Common myeloid progenitor, CD34-positive (primary cell): ENCODE measurements around the gene NSUN7.
A peak's percentile ranks its signal among the peaks of the same experiment; 100 is the strongest.

Experiments
- CTCF ChIA-PET: fragments of 350-600 bp; sonication (Branson Sonifier 250); formaldehyde crosslinking; loops from one replicate; lab custom pipeline; 2021; ENCODE audit warnings: antibody characterized with exemption; lab: Charles Lee
- POLR2A ChIA-PET: fragments of 350-600 bp; sonication (Branson Sonifier 250); formaldehyde crosslinking; loops from one replicate; lab custom pipeline; 2021; ENCODE audit warnings: antibody characterized with exemption; lab: Charles Lee
- DNase-seq, 3 donors: peaks; one replicate each; pipeline versions ENCODE4 v3.0.0 to v3.0.0-alpha.2; 2013
- H3K27ac ChIP-seq, 2 experiments: 1 replicate in 1 of 2; 2 replicates in 1 of 2; pipeline ENCODE4 v1.7.0; 2013; ENCODE audit warnings: inconsistent platforms in 2 of 2, low read length in 2 of 2, mild to moderate bottlenecking in 2 of 2, low read depth in 1 of 2, moderate library complexity in 1 of 2; ENCODE audit not compliant: severe bottlenecking in 2 of 2, insufficient read depth in 1 of 2, poor library complexity in 1 of 2
- H3K27me3 ChIP-seq, 5 experiments: replicated peaks in 2 of 5; 1 replicate in 3 of 5; 2 replicates in 2 of 5; pipeline versions ENCODE4 v1.6.1 to v1.7.0; 2013; ENCODE audit warnings: low read length in 4 of 5, mild to moderate bottlenecking in 2 of 5, moderate library complexity in 2 of 5, inconsistent platforms in 1 of 5; ENCODE audit not compliant: insufficient read depth in 5 of 5, control insufficient read depth in 4 of 5
- H3K36me3 ChIP-seq, 4 experiments: 1 replicate in 2 of 4; 2 replicates in 2 of 4; pipeline versions ENCODE4 v1.6.1 to v1.7.0; 2013; ENCODE audit warnings: low read length in 3 of 4, control low read depth in 1 of 4, mild to moderate bottlenecking in 1 of 4; ENCODE audit not compliant: control insufficient read depth in 4 of 4, insufficient read depth in 4 of 4
- H3K4me1 ChIP-seq, 4 experiments: 1 replicate in 3 of 4; 2 replicates in 1 of 4; pipeline versions ENCODE4 v1.6.1 to v1.7.1; 2013; ENCODE audit warnings: low read length in 3 of 4, mild to moderate bottlenecking in 3 of 4, control low read depth in 1 of 4, inconsistent platforms in 1 of 4, moderate library complexity in 1 of 4; ENCODE audit not compliant: control insufficient read depth in 4 of 4, insufficient read depth in 4 of 4; ENCODE audit errors: control extremely low read depth in 1 of 4
- H3K4me3 ChIP-seq, 7 experiments: 1 replicate in 4 of 7; 2 replicates in 3 of 7; pipeline versions ENCODE4 v1.5.1 to v1.7.0; 2013; ENCODE audit warnings: mild to moderate bottlenecking in 7 of 7, low read length in 6 of 7, moderate library complexity in 6 of 7, inconsistent platforms in 2 of 7, low read depth in 2 of 7, control low read depth in 1 of 7; ENCODE audit not compliant: insufficient read depth in 4 of 7, control insufficient read depth in 1 of 7; ENCODE audit errors: extremely low read depth in 1 of 7
- H3K9me3 ChIP-seq, 5 experiments: 1 replicate in 4 of 5; 2 replicates in 1 of 5; pipeline versions ENCODE4 v1.6.1 to v1.7.1; 2013; ENCODE audit warnings: low read length in 4 of 5, mild to moderate bottlenecking in 2 of 5, inconsistent platforms in 1 of 5, low read depth in 1 of 5, moderate library complexity in 1 of 5; ENCODE audit not compliant: control insufficient read depth in 4 of 5, insufficient read depth in 2 of 5; ENCODE audit errors: control extremely low read depth in 1 of 5
- WGBS: methylation state at CpG from one replicate; pipeline ENCODE4 v1.1.5; 2013; ENCODE audit not compliant: insufficient coverage; 5-methylcytosine and 5-hydroxymethylcytosine counted together

NSUN7 gene

DNA sequence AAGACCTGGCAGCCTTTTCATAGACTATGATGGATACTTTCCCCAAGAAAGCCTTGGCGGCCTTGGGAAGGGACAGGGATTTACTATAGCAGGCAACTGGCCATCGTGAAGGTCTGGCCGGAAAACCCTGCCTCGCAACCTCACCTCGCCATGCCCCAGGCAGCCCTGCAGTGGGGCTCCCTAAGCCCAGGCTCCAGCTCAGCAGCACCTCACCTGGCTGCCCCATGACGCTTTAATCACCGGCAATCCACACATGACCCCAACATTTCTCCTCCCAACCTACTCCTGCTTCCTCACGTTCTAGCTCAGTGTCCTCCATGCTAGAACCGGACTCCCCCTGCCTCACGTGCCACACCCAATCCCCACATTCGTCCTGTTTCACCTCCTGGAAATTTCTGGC is 82.4 kb downstream of the NSUN7 start:
- H3K36me3 ChIP-seq = no peaks in the 10 kb centered on the region
- no peak overlapping the region for H3K27ac ChIP-seq
- peaks cover 0 to 13% (median 3%) of the 10 kb centered on the region in 4 experiments for H3K4me1 ChIP-seq
- ChIA-PET CTCF (interaction anchor here (1.4 to 4.3 kb wide), 2 partner anchors 8 to 11 kb away, joined by 5 to 27 read pairs; no protein-coding TSS in a partner anchor), POLR2A (no interaction called here)
- 93% methylated on average over 9 of the region's 11 CpGs for WGBS
- no peaks in the 10 kb centered on the region for H3K9me3 ChIP-seq
- H3K4me3 ChIP-seq = no peak overlapping the region
- no peaks in the 10 kb centered on the region for H3K27me3 ChIP-seq
- no peak for DNase-seq

DNA sequence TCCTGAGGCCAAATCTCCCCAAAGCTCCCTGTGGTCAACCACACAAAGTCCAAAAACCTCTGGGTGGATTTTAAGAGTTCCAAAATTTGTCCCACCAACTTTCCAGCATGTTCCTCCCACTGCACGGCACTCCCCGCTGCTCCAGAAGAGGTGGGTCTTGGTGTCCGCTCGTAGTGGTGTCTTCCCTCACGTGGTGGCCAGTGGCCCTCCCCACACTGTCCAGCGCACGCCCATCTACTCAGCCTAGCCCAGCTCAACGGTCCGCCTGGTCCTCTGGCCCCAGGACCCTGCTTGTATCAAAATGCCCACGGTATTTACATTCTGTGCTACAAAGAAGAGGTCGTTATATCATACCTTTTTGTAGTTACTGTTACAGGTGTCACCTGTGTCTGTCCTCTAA is 83.5 kb downstream of the NSUN7 start:
- no peak overlapping the region for H3K4me3 ChIP-seq
- H3K9me3 ChIP-seq = no peaks in the 10 kb centered on the region
- POLR2A ChIA-PET = interaction anchor here (0.6 kb wide), 1 partner anchor 59 kb away, joined by 4 read pairs; no protein-coding TSS in a partner anchor
- CTCF ChIA-PET = interaction anchor here (0.5 to 1.4 kb wide), 2 partner anchors 10 to 1145 kb away, joined by 3 to 5 read pairs; no protein-coding TSS in a partner anchor
- WGBS = 99% methylated on average over 11 of the region's 11 CpGs
- DNase-seq = no peak
- H3K36me3 ChIP-seq = no peaks in the 10 kb centered on the region
- peaks cover 0 to 13% (median 3%) of the 10 kb centered on the region in 4 experiments for H3K4me1 ChIP-seq
- no peak overlapping the region for H3K27ac ChIP-seq
- no peaks in the 10 kb centered on the region for H3K27me3 ChIP-seq

DNA sequence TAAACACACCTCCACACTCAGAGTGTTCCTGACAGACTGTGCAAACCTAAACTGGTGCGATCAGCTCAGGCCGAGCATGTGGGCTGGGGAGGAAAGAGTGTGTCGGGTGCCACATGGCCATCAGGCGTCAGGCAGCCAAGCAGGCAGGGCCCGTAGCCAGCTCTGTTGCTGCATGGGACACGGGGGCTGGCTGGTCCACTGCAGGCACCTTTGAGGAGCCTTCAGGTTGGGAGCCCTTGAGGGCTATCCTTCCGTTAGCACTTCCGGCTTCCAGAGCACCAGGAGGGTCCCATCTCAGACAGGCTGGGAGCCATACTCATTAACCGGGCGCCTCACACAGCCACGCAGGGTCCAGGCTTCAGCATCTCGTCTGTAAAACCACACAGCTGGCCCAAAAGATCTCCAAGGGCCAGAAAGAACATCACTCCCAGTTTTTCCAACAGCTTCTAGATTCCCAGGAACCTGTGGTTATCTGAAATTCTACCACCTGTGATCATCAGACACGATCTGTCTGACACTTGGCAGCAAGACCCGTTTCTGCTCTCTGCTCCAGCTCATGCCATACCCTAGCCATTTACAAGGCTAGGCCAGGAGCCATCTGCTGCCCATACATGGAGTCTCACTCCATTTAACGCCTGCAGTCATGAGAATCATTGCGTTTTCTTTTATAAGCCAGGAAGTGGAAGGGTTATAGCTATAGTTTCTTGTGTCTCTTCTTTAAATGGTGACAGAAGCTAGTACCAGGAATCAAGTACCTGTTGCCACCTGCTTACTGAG is 87.5 kb downstream of the NSUN7 start:
- Histone ChIP-seq H3K27me3 (no peaks in the 10 kb centered on the region), H3K4me3 (no peak overlapping the region), H3K4me1 (peaks cover 0 to 2% (median 0%) of the 10 kb centered on the region in 4 experiments), H3K9me3 (no peaks in the 10 kb centered on the region), H3K36me3 (no peaks in the 10 kb centered on the region), H3K27ac (no peak overlapping the region)
- POLR2A ChIA-PET = no interaction called here
- CTCF ChIA-PET = interaction anchor here (0.9 to 1.6 kb wide), 7 partner anchors 14 to 104 kb away, joined by 3 to 5 read pairs (median 3); no protein-coding TSS in a partner anchor
- DNase-seq = no peak
- 97% methylated on average over 12 of the region's 16 CpGs for WGBS

DNA sequence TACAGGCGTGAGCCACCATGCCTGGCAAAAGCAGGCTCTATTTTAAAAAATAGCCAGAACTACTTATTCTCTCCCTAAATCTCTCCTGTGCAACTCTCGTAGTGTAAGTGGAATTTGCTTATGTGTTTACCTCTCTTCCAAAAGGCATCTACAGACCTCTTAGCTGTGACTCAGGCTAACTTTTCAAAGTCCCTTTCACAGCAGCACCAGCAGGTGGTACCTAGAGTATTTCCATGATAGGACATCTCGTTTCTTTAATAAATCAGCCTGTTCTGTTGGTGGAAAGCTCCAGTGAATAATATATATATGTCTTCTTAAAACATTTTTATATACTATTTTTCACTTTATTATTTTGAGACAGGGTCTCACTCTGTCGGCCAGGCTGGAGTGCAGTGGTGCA is 89.0 kb downstream of the NSUN7 start:
- Histone ChIP-seq H3K36me3 (no peaks in the 10 kb centered on the region), H3K4me1 (peaks cover 0 to 2% (median 0%) of the 10 kb centered on the region in 4 experiments), H3K4me3 (no peak overlapping the region), H3K27me3 (no peaks in the 10 kb centered on the region), H3K27ac (no peak overlapping the region), H3K9me3 (no peaks in the 10 kb centered on the region)
- 100% methylated on average over 1 of the region's 4 CpGs for WGBS
- ChIA-PET POLR2A (no interaction called here), CTCF (interaction anchor here (0.7 to 6.3 kb wide), 4 partner anchors 8 to 102 kb away, joined by 3 to 57 read pairs (median 28); no protein-coding TSS in a partner anchor)
- peak in 2 of 3 donors; percentile 24 to 31 for DNase-seq

DNA sequence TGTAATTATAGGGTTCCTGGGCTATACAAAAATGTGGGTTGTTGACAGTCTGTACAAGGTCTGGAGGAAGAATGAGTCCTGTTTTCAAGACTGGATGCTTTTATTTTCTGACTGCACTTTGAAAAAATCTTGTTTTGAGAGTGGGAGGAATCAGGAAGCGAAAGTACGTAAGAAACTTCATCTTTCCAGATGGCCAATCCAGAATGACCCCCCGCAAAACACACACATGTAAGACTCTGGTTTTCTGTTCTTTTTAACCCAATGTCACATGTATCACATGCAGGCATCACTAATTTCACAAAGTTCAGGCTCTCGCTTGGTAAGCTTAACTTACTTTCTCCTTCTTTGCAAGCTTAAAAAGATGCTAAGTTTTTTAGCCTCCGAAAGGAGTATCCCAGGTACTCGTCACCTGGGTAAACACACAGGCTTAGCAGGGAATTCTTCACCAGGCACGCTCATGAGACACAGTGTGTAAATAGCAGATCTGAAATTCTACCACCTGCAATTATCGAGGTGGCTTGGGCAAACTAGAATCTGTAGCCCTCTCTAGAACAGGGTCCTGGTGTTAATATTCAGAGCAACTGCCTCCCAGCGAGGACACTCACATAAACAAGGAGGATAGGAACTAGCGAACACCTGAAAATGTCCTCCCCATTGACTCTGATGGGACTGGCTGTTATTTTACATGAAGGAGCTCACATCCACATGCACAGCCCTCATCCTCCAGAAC is 90.7 kb downstream of the NSUN7 start:
- H3K4me3 ChIP-seq = no peak overlapping the region
- no peaks in the 10 kb centered on the region for H3K36me3 ChIP-seq
- 91% methylated on average over 10 of the region's 10 CpGs for WGBS
- H3K27me3 ChIP-seq = no peaks in the 10 kb centered on the region
- H3K4me1 ChIP-seq = peaks cover 0 to 2% (median 0%) of the 10 kb centered on the region in 4 experiments
- POLR2A ChIA-PET = interaction anchor here (0.6 kb wide), 1 partner anchor 1472 kb away, joined by 4 read pairs; no protein-coding TSS in a partner anchor
- H3K27ac ChIP-seq = no peak overlapping the region
- CTCF ChIA-PET = interaction anchor here (0.6 to 6.3 kb wide), 19 partner anchors 10 to 420 kb away, joined by 3 to 57 read pairs (median 4); partner anchors contain the start of gene NSUN7
- DNase-seq = no peak
- no peaks in the 10 kb centered on the region for H3K9me3 ChIP-seq

DNA sequence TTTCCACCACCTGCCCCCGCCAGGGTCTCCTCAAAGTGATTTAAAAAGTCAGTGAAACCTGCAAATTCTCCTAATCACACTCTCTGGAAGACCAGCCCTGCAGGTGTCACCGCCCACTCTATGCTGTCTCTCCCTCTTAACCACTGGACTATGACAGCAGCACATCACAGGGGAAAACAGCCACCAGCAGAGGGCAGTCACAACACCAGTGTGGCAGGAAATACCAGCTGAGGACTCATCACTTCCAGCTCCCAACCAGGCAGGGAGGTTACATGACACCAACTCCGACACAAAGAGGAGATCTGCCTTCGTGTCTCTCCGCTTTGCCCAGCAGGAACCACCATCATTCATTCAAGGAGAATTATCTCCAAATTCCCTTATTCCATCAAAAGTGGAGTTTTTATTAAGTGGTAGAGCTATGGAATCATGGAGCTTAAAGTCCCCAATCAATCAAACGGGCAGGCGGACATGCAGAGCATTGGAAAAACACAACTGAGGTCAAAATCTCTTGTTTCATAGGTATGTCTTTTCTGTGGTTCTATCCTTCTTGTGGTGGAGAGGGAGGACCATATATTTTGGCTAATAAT is 91.3 kb downstream of the NSUN7 start:
- no peak overlapping the region for H3K27ac ChIP-seq
- no peaks in the 10 kb centered on the region for H3K27me3 ChIP-seq
- whole genome bisulfite sequencing = 90% methylated on average over 2 of the region's 7 CpGs
- H3K36me3 ChIP-seq = no peaks in the 10 kb centered on the region
- DNase-seq = peak; percentile 67 to 80 (median 77)
- CTCF ChIA-PET = interaction anchor here (0.8 to 6.3 kb wide), 19 partner anchors 10 to 421 kb away, joined by 3 to 57 read pairs (median 4); partner anchors contain the start of gene NSUN7
- no peak overlapping the region for H3K4me3 ChIP-seq
- no peaks in the 10 kb centered on the region for H3K9me3 ChIP-seq
- POLR2A ChIA-PET = interaction anchor here (0.6 kb wide), 1 partner anchor 1472 kb away, joined by 4 read pairs; no protein-coding TSS in a partner anchor
- H3K4me1 ChIP-seq = peaks cover 0 to 2% (median 0%) of the 10 kb centered on the region in 4 experiments
